ENCODE measurements around the gene CACNB2.

Gene CACNB2

DNA sequence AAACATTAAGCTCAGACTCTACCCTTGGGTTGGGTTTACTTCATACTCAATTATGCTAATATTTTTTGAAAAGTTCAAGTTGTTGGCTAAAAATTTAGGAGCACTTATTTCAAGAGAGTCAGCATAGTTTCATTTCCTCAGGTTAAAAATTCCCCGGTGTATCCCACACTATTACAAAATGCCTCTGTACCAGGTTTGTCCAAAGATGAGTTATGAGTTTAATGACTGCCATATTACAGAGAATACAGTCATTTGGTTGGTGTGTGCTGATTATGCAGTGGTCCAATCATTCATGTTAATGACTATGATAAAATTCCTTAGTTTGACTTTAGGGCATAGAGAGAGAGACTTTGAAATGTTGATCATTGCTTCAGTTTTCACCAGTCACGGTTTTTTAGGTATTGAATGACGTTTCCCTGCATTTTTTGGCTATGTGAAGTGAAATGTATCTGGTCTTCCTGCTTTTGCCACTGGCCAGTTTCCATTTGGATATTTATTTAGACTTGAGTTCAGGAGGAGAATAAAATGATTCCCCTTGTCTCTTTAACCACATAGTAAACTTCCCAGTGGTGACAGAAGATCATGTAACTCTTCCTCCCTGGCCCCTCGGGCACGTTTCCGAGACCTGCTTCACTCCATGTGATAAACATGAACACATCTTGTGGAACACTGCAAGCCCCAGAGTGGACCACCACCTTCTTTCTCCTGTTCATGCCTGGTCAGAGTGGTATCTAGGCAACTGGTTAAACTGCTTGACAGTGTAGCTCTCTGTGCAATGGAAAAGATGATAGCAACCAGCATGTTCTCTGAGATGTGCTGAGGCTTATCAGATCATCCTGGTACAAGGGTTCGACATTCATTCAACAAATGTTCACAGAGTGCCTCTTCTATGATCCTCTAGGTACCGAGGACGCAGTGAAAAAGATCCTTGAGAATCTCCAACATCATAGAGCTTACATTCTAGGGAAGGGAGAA is 153.6 kb downstream of the CACNB2 start:
- no peak for DNase-seq (ENCODE audit: low read depth in 2 of 2)

DNA sequence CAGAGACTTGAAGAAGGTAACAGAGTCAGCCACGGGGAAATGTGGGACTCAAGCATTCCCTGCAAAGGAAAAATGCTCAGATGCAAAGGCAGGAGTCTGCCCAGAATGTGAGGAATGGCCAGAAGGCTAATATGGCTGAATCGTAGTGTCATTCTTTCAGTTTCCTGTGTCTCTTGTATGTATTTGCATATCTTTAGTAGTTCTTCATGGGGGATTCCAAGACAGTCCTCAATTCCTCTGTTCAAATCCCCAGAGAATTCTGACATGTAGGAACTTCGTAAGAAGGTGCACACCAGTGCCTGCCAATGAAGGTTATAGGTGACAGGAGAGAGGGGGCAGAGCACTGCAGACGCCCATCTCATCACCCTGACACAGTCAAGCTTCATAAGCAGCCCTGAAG is 154.4 kb downstream of the CACNB2 start:
- no peak for DNase-seq (ENCODE audit: low read depth in 2 of 2)

DNA sequence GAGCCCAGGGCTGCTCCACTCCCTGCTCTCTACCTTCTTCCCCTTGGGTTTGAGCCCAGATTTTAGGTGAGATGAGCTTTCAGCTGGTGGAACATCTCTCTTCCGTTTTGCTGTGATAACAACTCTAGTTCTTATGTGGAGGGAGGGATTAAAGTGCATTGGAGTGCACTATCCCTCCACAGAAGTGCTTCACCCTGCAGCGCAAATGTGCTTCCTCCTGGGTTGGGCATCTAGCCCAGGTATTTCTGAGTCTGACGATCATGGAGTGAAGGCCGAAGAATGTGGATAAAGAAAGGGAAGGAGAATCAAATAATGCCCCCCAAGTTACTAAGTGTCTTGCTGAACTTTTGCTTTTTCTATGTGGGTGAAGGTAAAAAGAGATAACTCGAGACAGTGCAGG is 157.4 kb downstream of the CACNB2 start:
- DNase-seq (ENCODE audit: low read depth in 2 of 2) = no peak

DNA sequence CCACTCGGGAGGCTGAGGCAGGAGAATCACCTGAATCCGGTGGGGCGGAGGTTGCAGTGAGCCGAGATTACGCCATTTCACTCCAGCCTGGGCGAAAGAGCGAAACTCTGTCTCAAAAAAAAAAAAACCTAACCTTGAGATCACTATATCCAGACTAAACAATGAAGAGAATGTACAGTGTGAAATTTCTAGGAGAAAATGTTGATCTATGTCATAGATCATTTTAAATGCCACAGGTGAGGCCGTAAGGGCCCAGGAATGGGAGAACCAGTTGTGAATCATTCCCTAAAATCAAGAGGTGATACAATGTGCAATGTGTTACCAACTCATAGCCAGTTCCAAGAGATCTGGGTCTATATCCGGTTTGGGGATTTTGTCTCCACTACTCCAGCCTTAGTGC is 158.0 kb downstream of the CACNB2 start:
- no peak for DNase-seq (ENCODE audit: low read depth in 2 of 2)

DNA sequence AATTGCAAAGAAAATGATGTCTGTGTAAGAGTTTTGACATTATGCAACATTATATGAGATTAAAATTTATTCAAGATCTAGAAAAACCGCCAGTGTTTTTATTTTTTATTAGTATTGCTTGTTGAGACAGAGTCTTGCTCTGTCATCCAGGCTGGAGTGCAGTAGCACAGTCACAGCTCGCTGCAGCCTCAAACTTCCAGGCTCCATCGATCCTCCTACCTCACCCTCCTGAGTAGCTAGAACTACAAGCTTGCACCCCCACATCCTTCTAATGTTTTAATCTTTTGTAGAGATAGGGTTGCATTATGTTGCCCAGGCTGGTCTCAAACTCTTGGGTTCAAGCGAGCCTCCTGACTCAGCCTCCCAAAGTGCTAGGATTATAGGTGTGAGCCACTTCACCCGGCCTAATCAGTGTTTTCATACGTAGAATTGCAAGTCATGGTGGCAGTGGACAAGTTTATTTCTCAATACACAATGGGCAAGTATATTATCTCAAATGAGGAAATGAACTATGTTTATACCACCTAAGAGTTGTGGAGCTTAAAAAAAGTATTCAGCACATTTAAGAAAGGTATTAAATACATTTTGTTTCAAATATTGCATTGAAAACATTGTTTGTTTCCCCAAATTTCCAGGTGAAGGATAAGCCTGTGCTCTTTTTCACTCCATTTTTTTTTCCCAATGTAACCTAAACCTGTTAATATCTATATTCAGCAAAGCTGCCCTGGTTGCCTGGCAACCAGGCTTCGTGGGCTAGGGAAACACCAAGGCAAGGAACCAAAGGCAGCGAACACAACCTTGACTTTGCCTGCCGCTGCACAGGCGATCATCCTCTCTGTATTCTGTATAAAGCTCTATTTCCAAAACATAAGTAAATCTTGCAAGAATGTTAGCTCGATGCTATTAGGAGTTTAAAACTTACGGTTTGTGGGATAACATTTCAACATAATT is 163.9 kb downstream of the CACNB2 start:
- no peak for DNase-seq (ENCODE audit: low read depth in 2 of 2)

DNA sequence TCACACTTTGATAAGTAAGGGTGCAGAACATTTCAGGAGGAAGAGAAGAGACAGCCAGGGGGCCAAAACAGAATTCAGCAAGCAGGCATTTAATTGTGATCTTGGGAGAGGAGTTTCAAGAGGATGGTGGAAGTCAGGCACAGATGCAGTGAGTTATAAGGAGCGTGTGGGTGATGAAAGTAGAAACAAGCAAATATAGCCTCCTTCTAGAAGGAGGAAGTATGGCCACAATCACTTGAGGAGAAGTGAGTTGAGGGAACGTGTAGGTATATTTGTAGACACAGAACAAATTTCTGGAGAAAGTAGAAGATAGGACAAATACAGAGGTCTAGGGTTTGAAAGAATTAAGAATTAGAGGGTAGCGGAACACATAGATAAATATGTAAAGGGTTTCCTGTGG is 165.8 kb downstream of the CACNB2 start:
- DNase-seq (ENCODE audit: low read depth in 2 of 2) = no peak

DNA sequence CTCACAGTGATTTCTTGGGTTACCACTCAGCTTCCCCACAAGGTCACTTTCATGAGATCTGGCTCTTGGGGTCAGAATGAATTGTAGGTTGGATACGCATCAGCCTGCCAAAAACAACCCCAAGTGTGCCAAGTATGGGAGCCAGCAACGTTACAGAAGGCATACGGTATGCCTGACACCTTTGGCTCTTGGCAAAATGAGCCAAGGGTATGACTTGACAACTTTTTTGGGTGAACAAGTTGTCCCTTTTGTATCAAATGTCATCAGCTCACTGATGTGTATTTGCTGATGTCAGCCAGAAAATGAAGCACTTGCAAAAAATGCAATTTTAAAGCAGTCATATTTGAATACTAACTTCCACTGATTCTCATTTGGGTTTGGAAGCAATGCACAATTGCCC is 168.4 kb downstream of the CACNB2 start:
- no peak for DNase-seq (ENCODE audit: low read depth in 2 of 2)

DNA sequence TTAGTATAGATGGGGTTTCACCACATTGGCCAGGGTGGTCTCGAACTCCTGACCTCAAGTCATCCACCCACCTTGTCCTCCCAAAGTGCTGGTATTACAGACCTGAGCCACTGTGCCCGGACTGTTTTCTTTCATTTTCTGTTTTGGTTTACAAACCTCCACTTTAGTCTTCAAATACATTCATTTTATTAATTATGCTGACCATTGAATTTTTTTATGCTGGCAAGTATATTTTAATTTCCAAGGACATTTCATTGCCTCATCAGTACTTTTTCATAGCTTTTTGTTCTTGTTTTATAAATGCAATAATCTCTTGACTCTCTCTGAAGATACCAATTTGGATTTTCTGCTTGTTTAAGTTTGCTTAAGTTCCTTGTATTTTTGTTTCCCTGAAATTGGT is 170.5 kb downstream of the CACNB2 start:
- no peak for DNase-seq (ENCODE audit: low read depth in 2 of 2)

DNA sequence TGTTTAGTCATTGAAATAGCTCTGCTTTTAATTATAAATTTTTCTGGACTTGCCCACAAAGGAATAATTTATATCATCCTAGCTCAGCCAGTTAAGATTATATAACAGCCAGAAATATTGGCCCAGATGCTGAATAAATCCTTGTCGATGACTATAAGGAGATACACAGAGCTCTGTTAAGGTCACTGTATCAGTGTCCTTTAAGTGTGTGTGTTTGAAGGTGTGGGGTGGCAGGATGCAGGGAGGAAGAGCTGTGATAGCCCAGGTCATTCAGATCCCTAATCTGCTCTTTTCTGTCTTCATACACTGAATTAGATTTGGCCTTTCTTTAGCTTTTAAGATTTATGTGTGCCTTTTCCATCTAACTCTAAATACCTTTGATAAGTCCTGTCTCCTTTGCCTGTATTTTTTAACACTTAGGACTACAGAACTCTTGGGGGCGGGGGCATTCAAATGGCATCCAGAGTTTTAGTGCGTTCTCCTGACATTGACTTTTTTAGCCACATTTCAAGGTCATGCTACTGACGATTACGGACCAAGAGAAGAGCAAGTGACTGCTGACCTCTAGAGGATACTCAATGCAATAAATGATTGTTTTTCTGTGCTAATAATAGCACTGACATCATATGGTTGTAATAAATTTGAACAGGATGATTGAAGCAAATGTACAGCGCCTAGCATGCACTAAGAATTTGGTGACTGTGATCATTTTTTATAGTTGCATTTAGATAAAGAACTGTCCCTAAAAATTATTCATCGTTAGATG is 172.3 kb downstream of the CACNB2 start:
- no peak for DNase-seq (ENCODE audit: low read depth in 2 of 2)

DNA sequence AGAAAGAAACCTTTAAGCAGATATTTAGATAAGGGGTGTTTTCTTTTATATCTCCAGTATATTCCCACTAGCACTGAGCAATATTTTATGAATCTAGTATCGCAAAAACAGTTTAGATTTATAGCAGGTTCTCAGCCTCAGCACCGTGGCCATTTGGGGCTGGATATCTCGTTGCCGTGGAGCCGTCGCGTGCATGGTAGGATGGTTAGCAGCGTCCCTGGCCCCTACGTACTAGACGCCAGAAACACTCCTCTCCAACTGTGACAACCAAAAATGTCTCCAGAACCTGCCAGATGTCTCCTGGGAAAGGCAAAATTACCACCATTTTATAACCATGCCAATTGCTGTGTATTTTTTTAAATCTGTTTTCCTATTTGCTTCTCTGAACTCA is 172.9 kb downstream of the CACNB2 start:
- DNase-seq (ENCODE audit: low read depth in 2 of 2) = no peak

DNA sequence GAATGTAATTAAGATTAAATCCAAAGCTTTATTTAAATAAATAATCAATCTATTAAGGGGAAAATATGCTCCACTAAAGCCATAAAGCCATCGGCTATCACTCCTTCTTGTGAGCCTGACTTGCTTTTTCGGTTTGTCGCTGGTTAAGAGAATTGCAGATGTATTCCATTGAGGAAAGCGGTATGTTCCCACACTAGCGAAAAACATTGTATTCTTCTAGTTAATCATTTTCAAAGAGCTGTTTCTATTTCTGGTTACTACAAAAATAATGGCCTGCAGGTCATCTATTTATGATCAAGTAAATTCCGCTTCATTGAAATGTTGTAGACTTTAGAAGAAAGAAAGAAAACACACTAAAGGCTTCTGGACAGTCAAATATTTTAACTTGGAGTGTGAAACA is 173.4 kb downstream of the CACNB2 start:
- DNase-seq (ENCODE audit: low read depth in 2 of 2) = no peak

DNA sequence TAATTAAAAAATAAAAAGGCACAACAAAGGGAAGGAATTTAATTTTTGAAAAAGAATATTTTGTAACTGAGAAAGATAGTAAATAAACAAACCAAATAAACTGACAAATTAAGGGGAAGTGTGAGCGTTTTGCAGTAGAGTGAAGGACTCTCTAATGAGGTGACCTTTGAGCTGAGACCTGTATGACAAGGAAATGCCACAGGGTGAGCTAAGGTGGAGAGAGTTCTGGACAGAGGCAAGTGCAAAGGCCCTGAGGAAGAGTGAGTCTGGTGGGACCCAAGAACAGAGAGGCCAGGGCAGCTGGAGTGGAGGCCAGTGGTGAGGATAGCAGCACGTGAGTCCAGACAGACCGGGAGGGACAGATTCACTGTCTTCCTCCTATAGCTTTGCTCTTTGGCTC is 179.4 kb downstream of the CACNB2 start:
- no peak for DNase-seq (ENCODE audit: low read depth in 2 of 2)

DNA sequence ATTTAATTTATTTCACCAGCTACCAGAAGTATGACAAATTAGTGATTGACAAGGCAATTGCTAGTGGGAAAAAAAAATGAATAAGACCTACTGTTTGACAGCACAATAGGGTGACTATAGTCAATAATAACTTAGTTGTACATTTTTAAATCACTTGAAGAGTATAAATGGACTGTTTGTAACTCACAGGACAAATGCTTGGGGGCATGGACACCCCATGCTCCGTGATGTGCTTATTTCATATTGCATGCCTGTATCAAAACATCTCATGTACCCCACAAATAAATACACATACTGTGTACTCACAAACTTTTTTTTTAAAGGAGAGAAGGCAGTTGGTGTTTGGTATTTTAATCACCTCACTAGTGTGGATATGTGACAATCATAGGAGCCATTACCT is 181.1 kb downstream of the CACNB2 start:
- DNase-seq (ENCODE audit: low read depth in 2 of 2) = no peak

DNA sequence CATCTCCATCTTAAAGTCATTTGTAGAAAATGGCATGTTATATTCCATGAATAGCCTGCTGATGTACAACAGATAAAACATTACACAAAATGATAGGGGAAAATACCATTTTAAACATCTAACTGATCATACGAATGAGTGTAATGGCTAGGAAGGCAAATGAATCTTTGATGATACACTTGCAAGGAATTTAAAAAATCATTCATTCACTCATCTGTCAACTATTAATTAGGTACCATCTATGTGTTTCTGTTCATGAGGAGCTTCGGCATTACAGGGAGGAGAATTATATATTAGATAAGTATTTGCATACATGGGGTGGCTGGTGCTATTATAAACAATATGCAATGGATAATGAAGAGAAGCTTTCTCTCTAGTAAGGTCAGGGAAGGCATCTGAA is 183.7 kb downstream of the CACNB2 start:
- DNase-seq (ENCODE audit: low read depth in 2 of 2) = no peak

DNA sequence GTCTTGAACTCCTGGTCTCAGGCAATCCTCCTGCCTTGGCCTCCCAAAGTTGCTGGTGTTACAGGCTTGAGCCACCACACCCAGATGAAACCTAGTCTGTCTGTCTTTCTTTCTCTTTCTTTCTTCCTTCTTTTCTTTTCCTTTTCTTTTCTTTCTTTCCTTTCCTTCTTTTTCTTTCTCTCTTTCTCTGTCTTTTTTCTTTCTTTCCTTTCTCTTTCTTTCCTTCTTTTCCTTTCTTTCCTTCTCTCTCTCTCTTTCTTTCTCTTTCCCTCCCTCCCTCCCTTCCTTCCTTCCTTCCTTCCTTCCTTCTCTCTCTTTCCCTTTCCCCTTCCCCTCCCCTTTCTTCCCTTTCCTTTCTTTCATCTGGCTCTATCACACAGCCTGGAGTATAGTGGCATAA is 185.2 kb downstream of the CACNB2 start:
- DNase-seq (ENCODE audit: low read depth in 2 of 2) = no peak

DNA sequence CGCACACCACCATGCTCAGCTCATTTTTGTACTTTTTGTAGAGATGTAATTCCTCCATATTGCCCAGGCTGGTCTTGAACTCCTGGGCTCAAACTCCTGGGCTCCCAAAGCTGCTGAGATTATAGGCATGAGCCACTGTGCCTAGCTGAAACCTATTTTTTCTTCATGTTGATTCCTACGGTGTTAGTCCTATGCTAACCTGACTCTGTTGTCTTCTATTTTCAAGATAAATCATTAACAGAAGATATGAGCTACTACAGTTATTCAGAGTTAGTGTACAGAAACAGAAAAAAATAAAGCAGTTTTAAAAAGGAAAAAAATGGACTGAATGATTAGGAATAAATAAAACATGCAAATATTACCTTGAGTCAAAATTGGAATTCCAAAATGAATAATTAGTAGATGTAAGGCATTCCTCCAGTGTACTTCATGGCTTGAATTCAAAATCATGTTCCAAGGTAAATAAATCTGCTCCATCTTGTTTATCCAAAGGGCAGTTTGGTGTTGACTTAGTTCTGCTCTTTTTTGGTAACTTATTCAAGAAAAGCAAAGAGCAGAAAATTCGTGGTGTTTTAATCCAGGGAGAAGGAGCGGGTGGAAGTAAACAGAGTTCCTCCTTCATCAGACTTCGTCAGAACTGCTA is 185.8 kb downstream of the CACNB2 start:
- no peak for DNase-seq (ENCODE audit: low read depth in 2 of 2)

DNA sequence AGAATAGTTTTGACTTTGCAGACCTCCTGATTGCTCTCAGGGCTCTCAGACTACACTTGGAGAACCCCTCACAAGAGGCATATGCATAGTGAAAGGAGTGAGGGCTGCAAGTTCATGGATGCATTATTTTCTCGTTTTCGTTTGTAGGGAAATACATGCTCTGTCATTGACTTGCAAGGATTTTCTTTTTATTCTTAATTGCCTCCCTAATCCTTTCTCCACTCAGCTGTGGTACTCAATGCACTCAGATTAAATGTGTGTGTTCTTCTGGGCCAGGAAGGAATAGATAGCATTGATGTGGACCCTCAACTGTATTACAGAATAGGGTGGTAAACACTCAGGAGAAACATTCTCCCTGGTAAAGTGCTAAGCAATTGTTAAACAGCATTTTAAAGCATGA is 188.7 kb downstream of the CACNB2 start:
- DNase-seq (ENCODE audit: low read depth in 2 of 2) = no peak

DNA sequence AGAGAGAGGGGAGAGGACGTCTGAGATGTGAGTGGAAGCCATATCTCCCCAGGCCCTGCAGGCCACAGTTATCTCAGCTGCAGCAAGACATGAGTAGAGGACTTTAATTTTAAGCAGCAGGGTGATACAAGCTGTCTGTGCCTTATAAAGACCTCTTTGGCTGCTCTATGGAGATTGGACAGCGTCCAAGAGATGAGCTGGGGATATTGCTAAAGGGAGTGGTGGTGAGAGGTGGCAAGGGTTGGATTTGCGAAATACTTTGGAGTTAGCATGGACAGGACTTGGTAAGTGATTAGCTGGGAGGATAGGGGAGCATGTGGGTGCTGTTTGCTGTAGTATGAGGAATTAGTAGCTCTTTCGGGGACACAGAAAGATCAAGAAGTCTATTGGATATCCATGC is 191.8 kb downstream of the CACNB2 start:
- DNase-seq (ENCODE audit: low read depth in 2 of 2) = no peak

DNA sequence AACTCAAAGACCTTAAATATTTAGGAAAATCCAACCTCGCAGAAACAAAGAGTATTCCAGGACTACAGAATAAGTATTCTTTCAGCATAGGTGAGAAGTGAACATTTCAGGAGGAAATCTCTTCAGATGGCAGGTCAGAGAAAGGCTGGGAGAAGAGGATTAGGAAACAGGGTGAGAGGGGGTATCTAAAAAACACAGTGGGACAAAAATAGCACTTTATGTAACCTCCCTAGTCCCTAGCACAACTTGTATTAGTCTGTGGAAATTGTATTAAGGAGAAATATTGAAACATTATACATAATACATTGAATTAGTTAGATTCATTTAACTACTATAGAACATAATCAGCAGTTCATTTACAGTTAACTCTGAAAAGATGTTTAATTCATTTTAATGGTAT is 192.3 kb downstream of the CACNB2 start:
- no peak for DNase-seq (ENCODE audit: low read depth in 2 of 2)

DNA sequence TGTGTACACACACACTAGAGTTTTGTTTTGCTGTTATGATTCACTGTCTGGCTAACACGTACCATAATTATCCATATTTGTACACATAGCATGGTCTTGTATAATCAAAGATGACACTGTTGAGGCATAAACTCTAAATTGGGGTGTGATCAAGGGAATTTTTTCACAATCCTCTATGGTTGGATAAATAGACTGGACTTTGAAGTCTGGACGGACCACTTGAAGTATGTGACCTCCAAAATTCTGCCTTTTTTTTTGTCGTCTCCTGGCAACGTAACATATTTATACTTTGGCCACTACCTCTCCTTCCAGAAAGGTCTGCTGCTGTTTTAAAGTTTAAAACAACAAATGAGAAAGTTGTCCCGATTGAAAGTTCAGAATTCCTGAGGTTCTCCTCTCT is 193.4 kb downstream of the CACNB2 start:
- DNase-seq (ENCODE audit: low read depth in 2 of 2) = no peak

DNA sequence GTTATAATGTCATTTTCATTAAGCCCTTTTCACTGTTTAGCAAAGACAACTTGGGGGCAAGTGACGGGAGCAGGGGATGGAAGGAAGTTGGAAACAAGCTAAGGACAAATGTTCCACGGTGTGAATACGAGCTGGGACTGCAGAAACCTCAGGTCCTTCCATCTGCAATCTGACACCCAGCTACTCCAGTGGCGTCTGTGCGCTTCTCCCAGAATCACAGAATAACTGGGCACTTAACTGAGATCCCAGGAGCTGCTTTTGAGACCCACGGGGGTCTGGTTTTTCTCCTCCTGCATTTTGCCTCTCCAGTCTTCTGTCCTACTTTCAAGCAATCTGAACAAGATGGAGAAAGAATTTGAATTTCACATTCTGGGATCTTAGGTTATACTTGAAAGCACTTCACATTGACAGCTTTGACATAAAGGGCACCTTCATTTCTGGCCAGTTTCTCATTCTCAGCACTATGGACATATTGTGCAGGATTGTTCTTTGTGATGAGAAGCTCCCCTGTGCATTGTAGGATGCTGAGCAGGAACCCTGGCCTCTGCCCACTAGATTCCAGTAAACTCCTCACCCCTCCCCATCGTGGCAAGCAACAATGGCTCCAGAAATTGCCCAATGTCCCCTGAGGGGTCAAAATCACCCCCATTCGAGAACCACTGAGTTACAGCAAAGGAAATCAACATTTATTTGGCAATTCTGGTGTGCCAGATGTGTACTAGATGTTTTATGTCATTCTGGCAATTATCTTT is 194.1 kb downstream of the CACNB2 start:
- no peak for DNase-seq (ENCODE audit: low read depth in 2 of 2)
